ENCODE results near the gene DFFB.

The DFFB gene

GRCh38 chr1:3898994-3899753 is 41.9 kb downstream of the DFFB start:
- DNase-seq (ENCODE audit: low read depth): peak; percentile 7
- TF ChIP-seq, protein P1, sequence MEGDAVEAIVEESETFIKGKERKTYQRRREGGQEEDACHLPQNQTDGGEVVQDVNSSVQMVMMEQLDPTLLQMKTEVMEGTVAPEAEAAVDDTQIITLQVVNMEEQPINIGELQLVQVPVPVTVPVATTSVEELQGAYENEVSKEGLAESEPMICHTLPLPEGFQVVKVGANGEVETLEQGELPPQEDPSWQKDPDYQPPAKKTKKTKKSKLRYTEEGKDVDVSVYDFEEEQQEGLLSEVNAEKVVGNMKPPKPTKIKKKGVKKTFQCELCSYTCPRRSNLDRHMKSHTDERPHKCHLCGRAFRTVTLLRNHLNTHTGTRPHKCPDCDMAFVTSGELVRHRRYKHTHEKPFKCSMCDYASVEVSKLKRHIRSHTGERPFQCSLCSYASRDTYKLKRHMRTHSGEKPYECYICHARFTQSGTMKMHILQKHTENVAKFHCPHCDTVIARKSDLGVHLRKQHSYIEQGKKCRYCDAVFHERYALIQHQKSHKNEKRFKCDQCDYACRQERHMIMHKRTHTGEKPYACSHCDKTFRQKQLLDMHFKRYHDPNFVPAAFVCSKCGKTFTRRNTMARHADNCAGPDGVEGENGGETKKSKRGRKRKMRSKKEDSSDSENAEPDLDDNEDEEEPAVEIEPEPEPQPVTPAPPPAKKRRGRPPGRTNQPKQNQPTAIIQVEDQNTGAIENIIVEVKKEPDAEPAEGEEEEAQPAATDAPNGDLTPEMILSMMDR (conservative IDR thresholded peaks at IDR 0.05; ENCODE audit: low read depth, low read length): peak; percentile 23
- H3K4me3 ChIP-seq (ENCODE audit: low read depth, low read length): peak overlapping the region; percentile 96

DNA sequence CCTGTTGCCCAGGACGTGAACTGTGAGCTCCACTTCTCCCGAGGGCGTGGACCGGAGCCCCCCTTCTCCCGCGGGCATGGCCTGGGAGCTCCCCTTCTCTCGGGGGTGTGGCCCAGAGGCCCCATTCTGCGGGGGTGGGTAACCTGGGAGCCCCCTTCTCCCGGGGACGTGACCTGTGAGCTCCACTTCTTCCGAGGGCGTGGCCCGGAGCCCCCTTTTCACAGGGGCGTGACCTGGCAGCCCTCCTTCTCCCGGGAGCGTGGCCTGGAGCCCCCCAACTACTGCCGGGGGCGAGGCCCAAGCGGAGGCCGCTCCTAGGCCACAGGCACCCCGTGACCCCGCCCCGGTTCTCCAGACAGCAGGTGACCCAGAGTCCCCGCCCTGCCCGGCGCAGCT is 42.5 kb downstream of the DFFB start:
- no peak for DNase-seq (ENCODE audit: low read depth)
- peak overlapping the region; percentile 96 for H3K4me3 ChIP-seq (ENCODE audit: low read depth, low read length)
- TF ChIP-seq, protein P1 (conservative IDR thresholded peaks at IDR 0.05; ENCODE audit: low read depth, low read length): no peak

GRCh38 chr1:3900150-3900968 is 43.1 kb downstream of the DFFB start, which contains the start of gene C1orf174:
Gene C1orf174, minus strand, starts transcription at chr1:3900272. Its CDS starts 86 bp downstream, at chr1:3900186.
- peak within 1 kb of the TSS; percentile 96 for H3K4me3 ChIP-seq (ENCODE audit: low read depth, low read length)
- peak; percentile 99 for DNase-seq (ENCODE audit: low read depth)
- TF ChIP-seq, protein P1 (conservative IDR thresholded peaks at IDR 0.05; ENCODE audit: low read depth, low read length): no peak

DNA sequence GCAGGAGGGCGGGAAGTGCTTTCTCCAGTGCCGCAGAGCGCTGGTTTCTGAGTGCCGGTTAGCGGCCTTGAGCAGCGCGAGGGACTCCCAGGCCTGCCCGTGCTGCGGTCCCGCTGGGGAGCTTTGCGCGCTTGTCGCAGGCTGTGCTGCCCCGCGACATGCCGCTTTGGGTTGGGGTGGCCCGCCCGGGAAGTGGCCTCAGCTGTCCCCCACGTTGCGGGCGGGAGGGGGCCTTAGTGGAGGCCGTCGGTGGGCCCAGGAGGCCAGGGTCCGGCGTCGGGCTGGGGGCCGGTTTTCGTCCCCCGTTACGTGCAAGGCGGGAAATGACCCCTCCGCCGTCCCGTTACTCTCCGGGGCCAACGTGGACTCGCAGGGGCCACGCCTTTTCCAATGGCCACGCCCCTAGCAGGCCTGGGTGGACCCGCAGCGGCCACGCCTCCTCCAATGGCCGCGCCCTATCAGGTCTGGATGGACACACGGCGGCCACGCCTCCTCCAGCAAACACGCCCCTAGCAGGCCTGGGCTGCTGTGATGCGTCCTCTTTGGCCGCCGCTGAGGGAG is 43.8 kb downstream of the DFFB start:
- peak overlapping the region; percentile 96 for H3K4me3 ChIP-seq (ENCODE audit: low read depth, low read length)
- TF ChIP-seq, protein P1 (conservative IDR thresholded peaks at IDR 0.05; ENCODE audit: low read depth, low read length): no peak
- DNase-seq (ENCODE audit: low read depth): peak; percentile 98

DNA sequence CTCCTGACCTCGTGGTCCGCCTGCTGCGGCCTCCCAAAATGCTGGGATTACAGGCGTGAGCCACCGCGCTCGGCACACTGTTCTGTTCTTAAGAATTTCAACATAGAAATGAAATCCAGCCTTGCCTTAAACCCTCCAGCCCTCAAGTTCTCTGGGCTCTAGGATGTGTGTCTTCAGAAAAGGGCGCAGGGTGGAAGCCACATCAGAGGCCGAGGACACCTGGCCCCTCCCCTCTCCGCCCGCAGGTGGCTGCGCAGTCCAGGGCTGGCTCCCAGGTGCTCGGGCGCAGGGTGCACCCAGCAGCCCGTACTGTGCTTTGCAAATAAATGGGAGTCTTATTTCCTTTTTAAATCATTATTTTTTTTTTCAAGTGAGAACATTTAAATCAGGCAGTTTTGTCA is 44.8 kb downstream of the DFFB start:
- no peak overlapping the region for H3K4me3 ChIP-seq (ENCODE audit: low read depth, low read length)
- TF ChIP-seq, protein P1 (conservative IDR thresholded peaks at IDR 0.05; ENCODE audit: low read depth, low read length): no peak
- DNase-seq (ENCODE audit: low read depth): no peak

DNA sequence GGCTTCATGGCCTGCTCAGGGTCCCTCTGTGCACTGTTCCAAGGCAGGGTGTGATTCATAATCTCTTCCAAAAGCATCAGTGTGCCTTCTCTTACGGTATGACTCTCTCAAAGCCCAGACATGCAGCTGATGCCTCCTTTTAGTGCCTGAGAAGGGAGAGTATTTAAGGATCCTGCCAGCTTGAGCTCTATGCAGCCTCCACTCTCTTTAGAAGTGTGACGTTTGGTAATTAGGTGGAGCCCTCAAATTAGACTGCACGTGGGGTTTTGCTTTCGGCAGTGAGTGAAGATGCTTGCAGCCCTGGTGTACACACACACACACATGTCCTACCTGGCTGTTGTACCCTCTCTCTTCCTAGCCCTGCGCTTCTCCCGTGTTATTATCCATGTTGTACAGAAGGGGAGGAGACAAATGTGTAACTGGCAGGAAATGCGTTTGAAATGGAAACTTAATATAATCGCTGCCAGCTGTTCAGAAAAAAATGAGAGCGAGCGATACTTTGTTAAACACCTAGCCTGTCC is 45.4 kb downstream of the DFFB start:
- H3K4me3 ChIP-seq (ENCODE audit: low read depth, low read length): no peak overlapping the region
- DNase-seq (ENCODE audit: low read depth): no peak
- TF ChIP-seq, protein P1 (conservative IDR thresholded peaks at IDR 0.05; ENCODE audit: low read depth, low read length): no peak

Measured in choroid plexus epithelial cell (primary cell).